HCT116 (cell line): Measurements from ENCODE around the gene REPS1. TPM values are rescaled to one million over a fixed set of nuclear protein-coding genes. Genes with fewer than 3 reads are reported as not detected.

ENCODE experiments used
- ATAC-seq: fragments of 200-7000 bp; cut with Tn5 transposase; 2 replicates; pipeline ENCODE4 v1.9.1; 2020; ENCODE audit warnings: mild to moderate bottlenecking, moderate library complexity
- BruUV-seq: library from RNA; stranded (reverse); fragments of 400-500 nt; replicated peaks from 2 replicates; lab custom pipeline; 2021; lab: Mats Ljungman, UMichigan
- CTCF ChIA-PET: fragments of 300-600 bp; sonication (Branson Sonifier 250); formaldehyde crosslinking; loops from one replicate; lab custom pipeline; 2021; ENCODE audit warnings: antibody characterized with exemption; lab: Charles Lee
- POLR2A ChIA-PET: fragments of 300-600, 350-600 bp; sonication (Branson Sonifier 250); formaldehyde crosslinking; loops from one replicate; lab custom pipeline; 2021; ENCODE audit warnings: antibody characterized with exemption; lab: Charles Lee
- RAD21 ChIA-PET, 2 experiments: fragments of 300-600 bp; sonication (Branson Sonifier 250); formaldehyde crosslinking; loops; one replicate each; lab custom pipeline; 2023; ENCODE audit warnings: low total read pairs in 2 of 2; ENCODE audit not compliant: uncharacterized antibody in 2 of 2, unreplicated experiment in 2 of 2, low non-redundant PET in 1 of 2; lab: Charles Lee
- DNase-seq: peaks from one replicate; pipeline ENCODE4 v3.0.0-alpha.2; 2010; ENCODE audit warnings: low read depth, low spot score
- H2AFZ ChIP-seq: fragments of 200-600 bp; shearing (Covaris generic), sonication (generic); 2 replicates; pipeline ENCODE4 v1.6.1; 2017; ENCODE audit warnings: low read depth, mixed run types, mixed read lengths, antibody characterized with exemption, low read length; ENCODE audit not compliant: poor library complexity, severe bottlenecking
- H3K27ac ChIP-seq: 2 replicates; pipeline ENCODE4 v1.5.1; 2012; ENCODE audit warnings: low read depth, low read length
- H3K27me3 ChIP-seq: fragments of 200-600 bp; sonication (generic); 2 replicates; pipeline ENCODE4 v1.6.1; 2016; ENCODE audit warnings: mixed run types, low read length, mixed read lengths; ENCODE audit not compliant: insufficient read depth
- H3K36me3 ChIP-seq, 2 experiments: fragments of 200-500 bp in 1 of 2; fragments of 200-600 bp in 1 of 2; sonication (Bioruptor generic) in 1 of 2; sonication (generic) in 1 of 2; 2 replicates each; pipeline versions ENCODE4 v1.5.1 to v1.6.1; 2014 to 2016; ENCODE audit warnings: low read length in 2 of 2, inconsistent platforms in 1 of 2, mixed read lengths in 1 of 2, mixed run types in 1 of 2; ENCODE audit not compliant: insufficient read depth in 2 of 2, control insufficient read depth in 1 of 2
- H3K4me1 ChIP-seq, 2 experiments: fragments of 200-600 bp in 1 of 2; sonication (generic) in 1 of 2; 2 replicates each; pipeline versions ENCODE4 v1.5.1 to v1.6.1; 2012 to 2017; ENCODE audit warnings: low read length in 2 of 2, inconsistent platforms in 1 of 2, mild to moderate bottlenecking in 1 of 2, mixed read lengths in 1 of 2, mixed run types in 1 of 2, moderate library complexity in 1 of 2; ENCODE audit not compliant: insufficient read depth in 2 of 2, control insufficient read depth in 1 of 2
- H3K4me2 ChIP-seq: fragments of 200-600 bp; sonication (generic); 2 replicates; pipeline ENCODE4 v1.6.1; 2017; ENCODE audit warnings: mixed run types, low read length, mixed read lengths
- H3K4me3 ChIP-seq, 2 experiments: fragments of 200-600 bp in 1 of 2; sonication (generic) in 1 of 2; replicated peaks in 1 of 2; 2 replicates each; pipeline ENCODE4 v1.5.1; 2011 to 2016; ENCODE audit warnings: low read length in 2 of 2, control low read depth in 1 of 2, low read depth in 1 of 2, mild to moderate bottlenecking in 1 of 2, mixed read lengths in 1 of 2, mixed run types in 1 of 2
- H3K79me2 ChIP-seq: fragments of 200-600 bp; sonication (generic); 2 replicates; pipeline ENCODE4 v1.6.1; 2017; ENCODE audit warnings: mild to moderate bottlenecking, mixed run types, low read length, moderate library complexity, mixed read lengths; ENCODE audit not compliant: insufficient read depth
- H3K9ac ChIP-seq: fragments of 200-600 bp; sonication (generic); 2 replicates; pipeline ENCODE4 v1.6.1; 2016; ENCODE audit warnings: low read length, mixed read lengths
- H3K9me2 ChIP-seq: fragments of 200-600 bp; sonication (generic), shearing (Covaris generic); 2 replicates; pipeline ENCODE4 v1.6.1; 2017; ENCODE audit warnings: mixed run types, mild to moderate bottlenecking, moderate library complexity; ENCODE audit not compliant: insufficient read depth
- H3K9me3 ChIP-seq, 2 experiments: fragments of 200-500 bp in 1 of 2; fragments of 200-600 bp in 1 of 2; sonication (Bioruptor generic) in 1 of 2; sonication (generic) in 1 of 2; 2 replicates each; pipeline ENCODE4 v1.6.1; 2014 to 2017; ENCODE audit warnings: low read length in 2 of 2, mixed read lengths in 2 of 2, inconsistent platforms in 1 of 2, low read depth in 1 of 2, mild to moderate bottlenecking in 1 of 2, mixed run types in 1 of 2, moderate library complexity in 1 of 2; ENCODE audit not compliant: control insufficient read depth in 1 of 2, insufficient read depth in 1 of 2
- H4K20me1 ChIP-seq: fragments of 200-600 bp; sonication (generic), shearing (Covaris generic); 2 replicates; pipeline ENCODE4 v1.6.1; 2017; ENCODE audit warnings: mixed run types, mild to moderate bottlenecking, moderate library complexity; ENCODE audit not compliant: insufficient read depth
- ATF3 ChIP-seq: IDR thresholded peaks from 2 replicates; pipeline ENCODE4 v1.6.1; 2012
- CEBPB ChIP-seq: IDR thresholded peaks from 2 replicates; pipeline ENCODE4 v1.6.1; 2012; ENCODE audit warnings: low read depth
- EGR1 ChIP-seq: IDR thresholded peaks from 2 replicates; pipeline ENCODE4 v1.6.1; 2012; ENCODE audit warnings: low read depth
- ELF1 ChIP-seq: IDR thresholded peaks from 2 replicates; pipeline ENCODE4 v1.6.1; 2012; ENCODE audit warnings: low read depth, borderline replicate concordance
- EZH2 ChIP-seq: fragments of 200-600 bp; sonication (generic); IDR thresholded peaks from 2 replicates; pipeline ENCODE4 v1.6.1; 2017; ENCODE audit warnings: antibody characterized with exemption, mixed run types
- JUND ChIP-seq: IDR thresholded peaks from 2 replicates; pipeline ENCODE4 v1.6.1; 2012
- RAD21 ChIP-seq: IDR thresholded peaks from 2 replicates; pipeline ENCODE4 v1.6.1; 2012; ENCODE audit warnings: low read depth, mild to moderate bottlenecking
- SRF ChIP-seq: IDR thresholded peaks from 2 replicates; pipeline ENCODE4 v1.6.1; 2012; ENCODE audit warnings: low read depth
- TCF7L2 ChIP-seq: IDR thresholded peaks from 2 replicates; pipeline ENCODE4 v1.7.0; 2011; ENCODE audit warnings: borderline replicate concordance, inconsistent platforms; ENCODE audit not compliant: insufficient read depth, insufficient read length; ENCODE audit errors: extremely low read depth
- YY1 ChIP-seq: IDR thresholded peaks from 2 replicates; pipeline ENCODE4 v1.6.1; 2011; ENCODE audit warnings: low read length, low read depth, moderate library complexity, mild to moderate bottlenecking; ENCODE audit not compliant: insufficient replicate concordance; ENCODE audit errors: extremely low read depth
- intact Hi-C: fragments of 100-400 bp; cut with micrococcal nuclease; formaldehyde crosslinking; loops from 2 replicates; pipeline ENCODE4 v1.10.0; 2022
- total RNA-seq: library from RNA; stranded (reverse); gene quantifications from one replicate; pipeline ENCODE4 v1.2.1, GENCODE V29; 2021; ENCODE audit not compliant: unreplicated experiment

REPS1 gene
- total RNA-seq, 1 experiment from 2014 or later: 52.7 TPM

GRCh38 chr6:138896104-138896756, 91.8 kb downstream of the REPS1 start:
- no TSS peak for BruUV-seq
- intact Hi-C loops: no loop called here
- Histone ChIP-seq H2AFZ (no peak overlapping the region), H3K4me1 (no peaks in the 10 kb centered on the region), H3K79me2 (no peaks in the 10 kb centered on the region), H3K9me3 (no peaks in the 10 kb centered on the region), H3K9me2 (no peaks in the 10 kb centered on the region), H3K36me3 (peaks cover 7% of the 10 kb centered on the region in 2 experiments; a peak in 2 of 4 replicates), H3K27me3 (no peaks in the 10 kb centered on the region), H3K4me2 (no peak overlapping the region), H3K27ac (no peak overlapping the region), H3K9ac (no peak overlapping the region), H4K20me1 (no peaks in the 10 kb centered on the region), H3K4me3 (no peak overlapping the region)
- no peak for ATAC-seq
- ChIA-PET POLR2A (no interaction called here), RAD21 (no interaction called here), CTCF (no interaction called here)
- no peak for TF ChIP-seq YY1
- TF ChIP-seq CEBPB: no peak
- no peak for TF ChIP-seq EZH2
- TF ChIP-seq RAD21: no peak
- TF ChIP-seq JUND: no peak
- no peak for TF ChIP-seq ELF1
- no peak for TF ChIP-seq SRF
- no peak for TF ChIP-seq EGR1
- TF ChIP-seq ATF3: no peak
- no peak for TF ChIP-seq TCF7L2
- no peak for DNase-seq
